DND-41 (cell line): Measurements from ENCODE around the gene ANKFN1.

Source experiments
- ATAC-seq: fragments of 200-7000 bp; cut with Tn5 transposase; 3 replicates; pipeline ENCODE4 v1.9.1; 2021; ENCODE audit warnings: low read depth; ENCODE audit not compliant: insufficient read depth
- DNase-seq: peaks from one replicate; pipeline ENCODE4 v3.0.0-alpha.2; 2020
- H2AFZ ChIP-seq: 2 replicates; pipeline ENCODE4 v1.6.0; 2012; ENCODE audit warnings: low read depth, low read length
- H3K27ac ChIP-seq: 2 replicates; pipeline ENCODE4 v1.5.1; 2012; ENCODE audit warnings: low read length, inconsistent platforms
- H3K27me3 ChIP-seq: fragments of 200-600 bp; sonication (generic); 2 replicates; pipeline ENCODE4 v1.6.0; 2012; ENCODE audit warnings: low read length, mild to moderate bottlenecking, inconsistent platforms; ENCODE audit not compliant: insufficient read depth, poor library complexity
- H3K36me3 ChIP-seq: 2 replicates; pipeline ENCODE4 v1.5.1; 2012; ENCODE audit warnings: low read length, inconsistent platforms; ENCODE audit not compliant: insufficient read depth
- H3K4me1 ChIP-seq: 2 replicates; pipeline ENCODE4 v1.5.1; 2012; ENCODE audit warnings: mild to moderate bottlenecking, low read length; ENCODE audit not compliant: insufficient read depth
- H3K4me2 ChIP-seq: 2 replicates; pipeline ENCODE4 v1.6.0; 2012; ENCODE audit warnings: mild to moderate bottlenecking, moderate library complexity, low read length, inconsistent platforms; ENCODE audit not compliant: insufficient read depth
- H3K4me3 ChIP-seq, 2 experiments: fragments of 200-600 bp in 1 of 2; shearing (Covaris generic) in 1 of 2; 2 replicates each; pipeline ENCODE4 v1.5.1; 2012 to 2016; ENCODE audit warnings: inconsistent platforms in 2 of 2, low read length in 2 of 2, mild to moderate bottlenecking in 2 of 2, low read depth in 1 of 2, moderate library complexity in 1 of 2
- H3K79me2 ChIP-seq: 2 replicates; pipeline ENCODE4 v1.6.0; 2012; ENCODE audit warnings: low read length, inconsistent platforms; ENCODE audit not compliant: insufficient read depth
- H3K9ac ChIP-seq: 2 replicates; pipeline ENCODE4 v1.6.0; 2012; ENCODE audit warnings: low read depth, mild to moderate bottlenecking, inconsistent platforms, low read length, moderate library complexity
- H3K9me3 ChIP-seq: 2 replicates; pipeline ENCODE4 v1.5.1; 2012; ENCODE audit warnings: low read length, moderate library complexity, mild to moderate bottlenecking, inconsistent platforms; ENCODE audit not compliant: insufficient read depth, severe bottlenecking
- H4K20me1 ChIP-seq: 2 replicates; pipeline ENCODE4 v1.6.0; 2012; ENCODE audit warnings: low read length; ENCODE audit not compliant: insufficient read depth
- EZH2 ChIP-seq: IDR thresholded peaks from 3 replicates; pipeline ENCODE4 v1.6.1; 2012; ENCODE audit warnings: borderline replicate concordance, low read depth, mild to moderate bottlenecking, moderate library complexity, low read length, inconsistent platforms; ENCODE audit not compliant: severe bottlenecking
- TF ChIP-seq, protein P1 (sequence below): IDR thresholded peaks from 2 replicates; pipeline ENCODE4 v1.5.1; 2012; ENCODE audit warnings: borderline replicate concordance, low read length, moderate library complexity, mild to moderate bottlenecking; ENCODE audit not compliant: poor library complexity, severe bottlenecking; ENCODE audit errors: extremely low read depth

Gene ANKFN1

DNA sequence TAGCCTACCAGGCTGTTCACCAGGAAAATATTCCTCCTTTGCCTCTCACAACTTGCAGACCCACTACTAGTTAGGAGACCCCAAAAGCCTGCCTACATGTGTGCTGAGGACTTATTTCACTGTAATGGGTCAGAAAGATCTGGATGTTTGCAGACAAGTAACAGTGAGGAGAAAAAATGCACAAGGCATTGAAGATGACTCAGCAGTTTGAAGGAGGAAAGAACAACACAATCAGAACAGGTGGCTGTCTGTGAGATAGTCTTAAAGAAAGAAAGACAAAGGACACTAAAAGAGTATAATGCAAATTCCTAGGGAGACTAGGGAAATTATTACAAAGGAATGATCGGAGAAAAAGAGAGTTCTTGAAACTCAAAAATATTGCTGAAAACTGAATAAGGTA lies 69.0 kb downstream of the ANKFN1 start:
- Histone ChIP-seq H3K4me1 (peaks cover 19% of the 10 kb centered on the region), H3K9ac (peak overlapping the region; percentile 1; the same call in 1 of the 2 replicates), H4K20me1 (no peaks in the 10 kb centered on the region), H3K9me3 (no peaks in the 10 kb centered on the region), H3K4me3 (no peak overlapping the region), H3K27me3 (no peaks in the 10 kb centered on the region), H3K4me2 (no peak overlapping the region), H3K79me2 (no peaks in the 10 kb centered on the region), H3K36me3 (no peaks in the 10 kb centered on the region), H2AFZ (peak overlapping the region; percentile 61), H3K27ac (peak overlapping the region; percentile 66)
- TF ChIP-seq EZH2, result no peak
- TF ChIP-seq, protein P1, sequence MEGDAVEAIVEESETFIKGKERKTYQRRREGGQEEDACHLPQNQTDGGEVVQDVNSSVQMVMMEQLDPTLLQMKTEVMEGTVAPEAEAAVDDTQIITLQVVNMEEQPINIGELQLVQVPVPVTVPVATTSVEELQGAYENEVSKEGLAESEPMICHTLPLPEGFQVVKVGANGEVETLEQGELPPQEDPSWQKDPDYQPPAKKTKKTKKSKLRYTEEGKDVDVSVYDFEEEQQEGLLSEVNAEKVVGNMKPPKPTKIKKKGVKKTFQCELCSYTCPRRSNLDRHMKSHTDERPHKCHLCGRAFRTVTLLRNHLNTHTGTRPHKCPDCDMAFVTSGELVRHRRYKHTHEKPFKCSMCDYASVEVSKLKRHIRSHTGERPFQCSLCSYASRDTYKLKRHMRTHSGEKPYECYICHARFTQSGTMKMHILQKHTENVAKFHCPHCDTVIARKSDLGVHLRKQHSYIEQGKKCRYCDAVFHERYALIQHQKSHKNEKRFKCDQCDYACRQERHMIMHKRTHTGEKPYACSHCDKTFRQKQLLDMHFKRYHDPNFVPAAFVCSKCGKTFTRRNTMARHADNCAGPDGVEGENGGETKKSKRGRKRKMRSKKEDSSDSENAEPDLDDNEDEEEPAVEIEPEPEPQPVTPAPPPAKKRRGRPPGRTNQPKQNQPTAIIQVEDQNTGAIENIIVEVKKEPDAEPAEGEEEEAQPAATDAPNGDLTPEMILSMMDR, result no peak
- ATAC-seq (peak; percentile 74), DNase-seq (no peak)

DNA sequence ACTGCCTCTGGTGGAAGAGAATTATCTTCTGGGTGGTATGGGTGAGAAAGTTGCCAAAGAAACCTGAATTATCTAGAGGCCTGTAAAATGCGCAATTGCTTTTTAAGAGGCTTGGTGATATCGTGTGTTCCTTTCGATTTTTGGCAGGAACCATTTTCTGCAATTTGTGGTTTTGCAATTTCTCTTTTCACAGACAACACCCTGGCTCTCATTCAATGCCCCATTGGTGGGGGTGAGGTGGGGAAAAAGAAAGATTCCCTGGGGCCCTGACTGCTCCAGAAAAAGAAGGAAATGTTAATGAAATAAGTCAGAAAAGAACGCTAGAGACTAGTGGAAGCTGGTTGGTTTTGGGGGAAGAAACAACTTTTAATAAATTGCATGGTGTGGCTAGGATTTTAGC lies 77.4 kb downstream of the ANKFN1 start:
- peak; percentile 80 for ATAC-seq
- Histone ChIP-seq H3K27me3 (no peaks in the 10 kb centered on the region), H3K9ac (peak overlapping the region; percentile 25), H3K27ac (peak overlapping the region; percentile 62), H3K4me1 (peaks cover 19% of the 10 kb centered on the region), H3K79me2 (no peaks in the 10 kb centered on the region), H3K9me3 (no peaks in the 10 kb centered on the region), H3K4me3 (no peak overlapping the region), H2AFZ (peak overlapping the region; percentile 45), H3K36me3 (no peaks in the 10 kb centered on the region), H4K20me1 (no peaks in the 10 kb centered on the region), H3K4me2 (no peak overlapping the region)
- TF ChIP-seq, protein P1, result no peak
- TF ChIP-seq EZH2, result no peak
- peak; percentile 42 for DNase-seq

DNA sequence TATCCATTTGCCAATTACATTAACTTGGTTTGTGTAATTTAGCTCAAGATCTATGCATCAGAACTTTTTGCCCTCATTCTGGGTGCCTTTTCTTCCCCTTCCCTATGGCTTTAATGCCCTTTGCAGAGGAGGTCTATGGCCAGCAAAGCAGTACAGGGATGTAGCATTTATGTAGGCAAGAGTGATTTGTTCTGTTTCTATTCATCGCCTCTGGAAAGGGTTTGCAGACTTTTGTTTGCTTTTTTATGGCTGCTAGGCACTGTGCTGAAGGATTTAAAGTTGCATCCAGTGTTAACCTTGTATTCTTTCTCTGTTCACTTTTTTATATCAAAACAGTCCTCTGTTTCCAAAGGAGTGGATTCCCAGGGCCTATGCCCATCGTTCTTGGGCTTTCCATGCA lies 78.0 kb downstream of the ANKFN1 start:
- Histone ChIP-seq H3K4me1 (peaks cover 19% of the 10 kb centered on the region), H3K79me2 (no peaks in the 10 kb centered on the region), H3K4me3 (no peak overlapping the region), H3K9ac (peak overlapping the region; percentile 25), H2AFZ (peak overlapping the region; percentile 45), H3K27me3 (no peaks in the 10 kb centered on the region), H4K20me1 (no peaks in the 10 kb centered on the region), H3K4me2 (0 out of 2 replicates have a peak overlapping the region, but pooled peaks have one; percentile 4), H3K36me3 (no peaks in the 10 kb centered on the region), H3K27ac (peak overlapping the region; percentile 62), H3K9me3 (no peaks in the 10 kb centered on the region)
- no peak for TF ChIP-seq EZH2
- TF ChIP-seq, protein P1, result no peak
- ATAC-seq (0 out of 3 replicates have a peak, but pooled peaks have one; percentile 28), DNase-seq (no peak)
